WTC11 (cell line): Measurements from ENCODE around the gene CCND1. TPM values are rescaled to one million over a fixed set of nuclear protein-coding genes. Genes with fewer than 3 reads are reported as not detected.

ENCODE experiments used
- ATAC-seq: fragments of 200-7000 bp; cut with Tn5 transposase; 2 replicates; pipeline ENCODE4 v1.10.0; 2021; ENCODE audit warnings: mild to moderate bottlenecking, moderate library complexity
- CTCF ChIA-PET: fragments of 300-600 bp; sonication (Branson Sonifier 250); formaldehyde crosslinking; loops from one replicate; lab custom pipeline; 2021; ENCODE audit warnings: antibody characterized with exemption; lab: Charles Lee
- POLR2A ChIA-PET: fragments of 350-600 bp; sonication (Branson Sonifier 250); formaldehyde crosslinking; loops from one replicate; lab custom pipeline; 2021; ENCODE audit warnings: antibody characterized with exemption; lab: Charles Lee
- DNase-seq: peaks from one replicate; pipeline ENCODE4 v3.0.0; 2021; ENCODE audit warnings: low spot score
- H3K27ac Mint-ChIP-seq: 2 replicates; pipeline ENCODE4 v1.8.0; 2021; ENCODE audit warnings: mixed read lengths
- H3K27me3 Mint-ChIP-seq: 2 replicates; pipeline ENCODE4 v1.8.0; 2021; ENCODE audit warnings: low read depth, mild to moderate bottlenecking, moderate library complexity, mixed read lengths
- H3K36me3 Mint-ChIP-seq: 2 replicates; pipeline ENCODE4 v1.8.0; 2021; ENCODE audit warnings: mixed read lengths
- H3K4me1 Mint-ChIP-seq: 2 replicates; pipeline ENCODE4 v1.8.0; 2022; ENCODE audit warnings: mixed read lengths
- H3K4me3 Mint-ChIP-seq: 2 replicates; pipeline ENCODE4 v1.8.0; 2021; ENCODE audit warnings: mild to moderate bottlenecking, moderate library complexity, mixed read lengths
- H3K9me3 Mint-ChIP-seq: 2 replicates; pipeline ENCODE4 v1.8.0; 2021; ENCODE audit warnings: mixed read lengths
- ATF1 ChIP-seq: sonication (generic); formaldehyde crosslinking; IDR thresholded peaks from 2 replicates; pipeline ENCODE4 v1.8.1; 2023; ENCODE audit warnings: mild to moderate bottlenecking, moderate library complexity, missing genetic modification reagents
- FOXJ3 ChIP-seq: sonication (generic); formaldehyde crosslinking; IDR thresholded peaks from 2 replicates; pipeline ENCODE4 v1.9.0; 2021; ENCODE audit warnings: missing genetic modification reagents, mild to moderate bottlenecking, borderline replicate concordance
- FOXP1 ChIP-seq: sonication (generic); formaldehyde crosslinking; IDR thresholded peaks from 2 replicates; pipeline ENCODE4 v1.8.0; 2022; ENCODE audit warnings: missing genetic modification reagents, mild to moderate bottlenecking, moderate library complexity, borderline replicate concordance
- GTF2I ChIP-seq: fragments of 250-450 bp; sonication (Bioruptor Pico); conservative IDR thresholded peaks from 2 replicates; pipeline ENCODE4 v1.4.0; 2021; ENCODE audit warnings: mild to moderate bottlenecking
- IRF2 ChIP-seq: sonication (generic); formaldehyde crosslinking; IDR thresholded peaks from 2 replicates; pipeline ENCODE4 v1.8.0; 2022; ENCODE audit warnings: low read depth, missing genetic modification reagents, borderline replicate concordance
- KAT7 ChIP-seq: sonication (generic); formaldehyde crosslinking; IDR thresholded peaks from 2 replicates; pipeline ENCODE4 v1.8.1; 2023; ENCODE audit warnings: missing genetic modification reagents, mild to moderate bottlenecking, borderline replicate concordance
- MYBL2 ChIP-seq: sonication (generic); formaldehyde crosslinking; IDR thresholded peaks from 2 replicates; pipeline ENCODE4 v1.8.1; 2023; ENCODE audit warnings: mild to moderate bottlenecking, moderate library complexity, missing genetic modification reagents
- NFE2L1 ChIP-seq: sonication (generic); formaldehyde crosslinking; IDR thresholded peaks from 2 replicates; pipeline ENCODE4 v1.8.1; 2023; ENCODE audit warnings: missing genetic modification reagents
- ZNF423 ChIP-seq: fragments of 250-450 bp; sonication (Bioruptor Pico); IDR thresholded peaks from 2 replicates; pipeline ENCODE4 v2.1.2; 2022; ENCODE audit warnings: mild to moderate bottlenecking, moderate library complexity
- total RNA-seq: library from RNA; stranded (reverse); gene quantifications from 3 replicates; pipeline ENCODE4 v1.2.3, GENCODE V29; 2021
- TF ChIP-seq, protein P1 (sequence below): sonication (generic); formaldehyde crosslinking; IDR thresholded peaks from 2 replicates; pipeline ENCODE4 v1.8.1; 2023; ENCODE audit warnings: mild to moderate bottlenecking, missing genetic modification reagents
- TF ChIP-seq, protein P2 (sequence below): sonication (generic); formaldehyde crosslinking; conservative IDR thresholded peaks from 2 replicates; pipeline ENCODE4 v1.8.1; 2022; ENCODE audit warnings: mild to moderate bottlenecking, missing genetic modification reagents
- TF ChIP-seq, protein P3 (sequence below): sonication (generic); formaldehyde crosslinking; IDR thresholded peaks from 2 replicates; pipeline ENCODE4 v1.8.1; 2023; ENCODE audit warnings: mild to moderate bottlenecking, missing genetic modification reagents, borderline replicate concordance
- TF ChIP-seq, protein P4 (sequence below): fragments of 250-450 bp; sonication (Bioruptor Pico); IDR thresholded peaks from 2 replicates; pipeline ENCODE4 v1.9.0; 2021; ENCODE audit warnings: moderate library complexity, mild to moderate bottlenecking, inconsistent platforms, borderline replicate concordance
- TF ChIP-seq, protein P5 (sequence below): sonication (generic); formaldehyde crosslinking; IDR thresholded peaks from 2 replicates; pipeline ENCODE4 v1.8.1; 2023; ENCODE audit warnings: mild to moderate bottlenecking, missing genetic modification reagents, moderate library complexity
- TF ChIP-seq, protein P6 (sequence below): fragments of 250-450 bp; sonication (Bioruptor Pico); IDR thresholded peaks from 2 replicates; pipeline ENCODE4 v1.9.0; 2021; ENCODE audit warnings: mild to moderate bottlenecking, borderline replicate concordance
- TF ChIP-seq, protein P7 (sequence below): sonication (generic); formaldehyde crosslinking; IDR thresholded peaks from 2 replicates; pipeline ENCODE4 v1.8.0; 2022; ENCODE audit warnings: mild to moderate bottlenecking, missing genetic modification reagents

The CCND1 gene
- total RNA-seq, 1 experiment from 2014 or later, result 212 TPM

DNA sequence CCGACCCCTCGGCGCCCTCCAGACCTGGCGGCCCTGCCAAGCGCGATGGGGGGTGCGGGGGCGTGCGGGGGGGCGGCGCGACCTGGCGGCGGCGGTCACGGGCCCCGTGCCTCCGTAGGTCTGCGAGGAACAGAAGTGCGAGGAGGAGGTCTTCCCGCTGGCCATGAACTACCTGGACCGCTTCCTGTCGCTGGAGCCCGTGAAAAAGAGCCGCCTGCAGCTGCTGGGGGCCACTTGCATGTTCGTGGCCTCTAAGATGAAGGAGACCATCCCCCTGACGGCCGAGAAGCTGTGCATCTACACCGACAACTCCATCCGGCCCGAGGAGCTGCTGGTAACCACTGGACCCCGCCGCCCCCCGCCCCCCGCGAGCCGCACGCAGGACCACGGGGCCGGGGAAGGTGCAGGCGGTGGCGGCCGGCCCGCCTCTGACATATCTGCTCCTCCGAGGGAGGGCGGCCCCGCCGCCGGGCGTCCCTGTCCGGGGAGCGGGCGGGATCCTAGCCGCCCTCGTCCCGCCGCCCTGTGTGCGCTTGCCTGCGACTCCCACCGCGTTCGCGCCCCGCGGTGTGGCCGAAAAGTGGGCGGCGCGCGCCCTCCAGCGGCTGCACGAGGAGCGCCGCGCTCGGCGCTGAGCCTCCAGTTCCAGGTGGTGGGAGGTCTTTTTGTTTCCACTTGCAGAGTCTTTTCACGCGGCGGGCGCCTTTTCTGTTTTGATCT lies 2.1 kb downstream of the CCND1 start (continued):
- TF ChIP-seq, protein P1, sequence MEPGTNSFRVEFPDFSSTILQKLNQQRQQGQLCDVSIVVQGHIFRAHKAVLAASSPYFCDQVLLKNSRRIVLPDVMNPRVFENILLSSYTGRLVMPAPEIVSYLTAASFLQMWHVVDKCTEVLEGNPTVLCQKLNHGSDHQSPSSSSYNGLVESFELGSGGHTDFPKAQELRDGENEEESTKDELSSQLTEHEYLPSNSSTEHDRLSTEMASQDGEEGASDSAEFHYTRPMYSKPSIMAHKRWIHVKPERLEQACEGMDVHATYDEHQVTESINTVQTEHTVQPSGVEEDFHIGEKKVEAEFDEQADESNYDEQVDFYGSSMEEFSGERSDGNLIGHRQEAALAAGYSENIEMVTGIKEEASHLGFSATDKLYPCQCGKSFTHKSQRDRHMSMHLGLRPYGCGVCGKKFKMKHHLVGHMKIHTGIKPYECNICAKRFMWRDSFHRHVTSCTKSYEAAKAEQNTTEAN (CRISPR knock-in tag), result 0 out of 2 replicates have a peak, but pooled peaks have one; percentile 36
- no peak for TF ChIP-seq IRF2
- TF ChIP-seq, protein P2, sequence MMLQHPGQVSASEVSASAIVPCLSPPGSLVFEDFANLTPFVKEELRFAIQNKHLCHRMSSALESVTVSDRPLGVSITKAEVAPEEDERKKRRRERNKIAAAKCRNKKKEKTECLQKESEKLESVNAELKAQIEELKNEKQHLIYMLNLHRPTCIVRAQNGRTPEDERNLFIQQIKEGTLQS (CRISPR knock-in tag), result no peak
- TF ChIP-seq MYBL2 (CRISPR knock-in tag), result no peak
- TF ChIP-seq ZNF423, result peak; percentile 79
- TF ChIP-seq KAT7 (CRISPR knock-in tag), result peak; percentile 76; the same call in 1 of the 2 replicates
- TF ChIP-seq GTF2I (CRISPR knock-in tag), result no peak
- TF ChIP-seq, protein P3, sequence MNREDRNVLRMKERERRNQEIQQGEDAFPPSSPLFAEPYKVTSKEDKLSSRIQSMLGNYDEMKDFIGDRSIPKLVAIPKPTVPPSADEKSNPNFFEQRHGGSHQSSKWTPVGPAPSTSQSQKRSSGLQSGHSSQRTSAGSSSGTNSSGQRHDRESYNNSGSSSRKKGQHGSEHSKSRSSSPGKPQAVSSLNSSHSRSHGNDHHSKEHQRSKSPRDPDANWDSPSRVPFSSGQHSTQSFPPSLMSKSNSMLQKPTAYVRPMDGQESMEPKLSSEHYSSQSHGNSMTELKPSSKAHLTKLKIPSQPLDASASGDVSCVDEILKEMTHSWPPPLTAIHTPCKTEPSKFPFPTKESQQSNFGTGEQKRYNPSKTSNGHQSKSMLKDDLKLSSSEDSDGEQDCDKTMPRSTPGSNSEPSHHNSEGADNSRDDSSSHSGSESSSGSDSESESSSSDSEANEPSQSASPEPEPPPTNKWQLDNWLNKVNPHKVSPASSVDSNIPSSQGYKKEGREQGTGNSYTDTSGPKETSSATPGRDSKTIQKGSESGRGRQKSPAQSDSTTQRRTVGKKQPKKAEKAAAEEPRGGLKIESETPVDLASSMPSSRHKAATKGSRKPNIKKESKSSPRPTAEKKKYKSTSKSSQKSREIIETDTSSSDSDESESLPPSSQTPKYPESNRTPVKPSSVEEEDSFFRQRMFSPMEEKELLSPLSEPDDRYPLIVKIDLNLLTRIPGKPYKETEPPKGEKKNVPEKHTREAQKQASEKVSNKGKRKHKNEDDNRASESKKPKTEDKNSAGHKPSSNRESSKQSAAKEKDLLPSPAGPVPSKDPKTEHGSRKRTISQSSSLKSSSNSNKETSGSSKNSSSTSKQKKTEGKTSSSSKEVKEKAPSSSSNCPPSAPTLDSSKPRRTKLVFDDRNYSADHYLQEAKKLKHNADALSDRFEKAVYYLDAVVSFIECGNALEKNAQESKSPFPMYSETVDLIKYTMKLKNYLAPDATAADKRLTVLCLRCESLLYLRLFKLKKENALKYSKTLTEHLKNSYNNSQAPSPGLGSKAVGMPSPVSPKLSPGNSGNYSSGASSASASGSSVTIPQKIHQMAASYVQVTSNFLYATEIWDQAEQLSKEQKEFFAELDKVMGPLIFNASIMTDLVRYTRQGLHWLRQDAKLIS (CRISPR knock-in tag), result no peak
- TF ChIP-seq, protein P4, sequence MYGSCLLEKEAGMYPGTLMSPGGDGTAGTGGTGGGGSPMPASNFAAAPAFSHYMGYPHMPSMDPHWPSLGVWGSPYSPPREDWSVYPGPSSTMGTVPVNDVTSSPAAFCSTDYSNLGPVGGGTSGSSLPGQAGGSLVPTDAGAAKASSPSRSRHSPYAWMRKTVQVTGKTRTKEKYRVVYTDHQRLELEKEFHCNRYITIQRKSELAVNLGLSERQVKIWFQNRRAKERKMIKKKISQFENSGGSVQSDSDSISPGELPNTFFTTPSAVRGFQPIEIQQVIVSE, result no peak
- no peak for TF ChIP-seq ATF1 (CRISPR knock-in tag)
- TF ChIP-seq FOXJ3 (CRISPR knock-in tag), result no peak
- 0 out of 2 replicates have a peak, but pooled peaks have one; percentile 36 for TF ChIP-seq FOXP1 (CRISPR knock-in tag)
- no peak; the same call in 1 of the 2 replicates for TF ChIP-seq NFE2L1
- TF ChIP-seq, all 79 proteins: peak for 15

DNA sequence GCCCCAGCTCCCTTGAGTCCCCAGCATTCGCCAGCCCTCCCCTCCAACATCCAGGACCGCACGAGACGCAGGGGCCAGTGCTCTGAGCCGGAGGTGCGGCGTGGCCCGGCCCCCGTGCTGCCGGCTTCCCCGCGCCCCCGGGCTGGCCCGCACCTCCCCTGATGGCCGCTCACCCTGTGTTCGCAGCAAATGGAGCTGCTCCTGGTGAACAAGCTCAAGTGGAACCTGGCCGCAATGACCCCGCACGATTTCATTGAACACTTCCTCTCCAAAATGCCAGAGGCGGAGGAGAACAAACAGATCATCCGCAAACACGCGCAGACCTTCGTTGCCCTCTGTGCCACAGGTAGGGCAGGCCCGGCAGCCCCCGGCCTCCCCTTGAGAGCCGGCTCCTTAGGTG lies 2.7 kb downstream of the CCND1 start:
- Mint-ChIP-seq H3K4me3 (peak overlapping the region; percentile 50), H3K27me3 (no peaks in the 10 kb centered on the region), H3K27ac (no peak overlapping the region), H3K9me3 (no peaks in the 10 kb centered on the region), H3K4me1 (peaks cover 8% of the 10 kb centered on the region; the same call in 1 of the 2 replicates), H3K36me3 (peaks cover 20% of the 10 kb centered on the region)
- CTCF ChIA-PET, result interaction anchor here (0.6 to 3.9 kb wide), 17 partner anchors 9 to 688 kb away, joined by 3 to 30 read pairs (median 7); partner anchors contain the start of gene MYEOV
- TF ChIP-seq, protein P5, sequence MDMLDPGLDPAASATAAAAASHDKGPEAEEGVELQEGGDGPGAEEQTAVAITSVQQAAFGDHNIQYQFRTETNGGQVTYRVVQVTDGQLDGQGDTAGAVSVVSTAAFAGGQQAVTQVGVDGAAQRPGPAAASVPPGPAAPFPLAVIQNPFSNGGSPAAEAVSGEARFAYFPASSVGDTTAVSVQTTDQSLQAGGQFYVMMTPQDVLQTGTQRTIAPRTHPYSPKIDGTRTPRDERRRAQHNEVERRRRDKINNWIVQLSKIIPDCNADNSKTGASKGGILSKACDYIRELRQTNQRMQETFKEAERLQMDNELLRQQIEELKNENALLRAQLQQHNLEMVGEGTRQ (CRISPR knock-in tag), result no peak
- TF ChIP-seq, protein P6, sequence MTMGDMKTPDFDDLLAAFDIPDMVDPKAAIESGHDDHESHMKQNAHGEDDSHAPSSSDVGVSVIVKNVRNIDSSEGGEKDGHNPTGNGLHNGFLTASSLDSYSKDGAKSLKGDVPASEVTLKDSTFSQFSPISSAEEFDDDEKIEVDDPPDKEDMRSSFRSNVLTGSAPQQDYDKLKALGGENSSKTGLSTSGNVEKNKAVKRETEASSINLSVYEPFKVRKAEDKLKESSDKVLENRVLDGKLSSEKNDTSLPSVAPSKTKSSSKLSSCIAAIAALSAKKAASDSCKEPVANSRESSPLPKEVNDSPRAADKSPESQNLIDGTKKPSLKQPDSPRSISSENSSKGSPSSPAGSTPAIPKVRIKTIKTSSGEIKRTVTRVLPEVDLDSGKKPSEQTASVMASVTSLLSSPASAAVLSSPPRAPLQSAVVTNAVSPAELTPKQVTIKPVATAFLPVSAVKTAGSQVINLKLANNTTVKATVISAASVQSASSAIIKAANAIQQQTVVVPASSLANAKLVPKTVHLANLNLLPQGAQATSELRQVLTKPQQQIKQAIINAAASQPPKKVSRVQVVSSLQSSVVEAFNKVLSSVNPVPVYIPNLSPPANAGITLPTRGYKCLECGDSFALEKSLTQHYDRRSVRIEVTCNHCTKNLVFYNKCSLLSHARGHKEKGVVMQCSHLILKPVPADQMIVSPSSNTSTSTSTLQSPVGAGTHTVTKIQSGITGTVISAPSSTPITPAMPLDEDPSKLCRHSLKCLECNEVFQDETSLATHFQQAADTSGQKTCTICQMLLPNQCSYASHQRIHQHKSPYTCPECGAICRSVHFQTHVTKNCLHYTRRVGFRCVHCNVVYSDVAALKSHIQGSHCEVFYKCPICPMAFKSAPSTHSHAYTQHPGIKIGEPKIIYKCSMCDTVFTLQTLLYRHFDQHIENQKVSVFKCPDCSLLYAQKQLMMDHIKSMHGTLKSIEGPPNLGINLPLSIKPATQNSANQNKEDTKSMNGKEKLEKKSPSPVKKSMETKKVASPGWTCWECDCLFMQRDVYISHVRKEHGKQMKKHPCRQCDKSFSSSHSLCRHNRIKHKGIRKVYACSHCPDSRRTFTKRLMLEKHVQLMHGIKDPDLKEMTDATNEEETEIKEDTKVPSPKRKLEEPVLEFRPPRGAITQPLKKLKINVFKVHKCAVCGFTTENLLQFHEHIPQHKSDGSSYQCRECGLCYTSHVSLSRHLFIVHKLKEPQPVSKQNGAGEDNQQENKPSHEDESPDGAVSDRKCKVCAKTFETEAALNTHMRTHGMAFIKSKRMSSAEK, result no peak
- TF ChIP-seq, protein P7, sequence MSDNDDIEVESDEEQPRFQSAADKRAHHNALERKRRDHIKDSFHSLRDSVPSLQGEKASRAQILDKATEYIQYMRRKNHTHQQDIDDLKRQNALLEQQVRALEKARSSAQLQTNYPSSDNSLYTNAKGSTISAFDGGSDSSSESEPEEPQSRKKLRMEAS (CRISPR knock-in tag), result 0 out of 2 replicates have a peak, but pooled peaks have one; percentile 5
- DNase-seq (no peak), ATAC-seq (peak; percentile 0; the same call in 1 of the 2 replicates)
- POLR2A ChIA-PET, result interaction anchor here (0.6 to 1.8 kb wide), 3 partner anchors 27 to 351 kb away, joined by 3 to 4 read pairs (median 4); no protein-coding TSS in a partner anchor
